GM23248 (cell line): ENCODE results near the gene WNT7B. TPM values are rescaled to one million over a fixed set of nuclear protein-coding genes. Genes with fewer than 3 reads are reported as not detected.

ENCODE experiments used
- DNase-seq: peaks from one replicate; pipeline ENCODE4 v3.0.0-alpha.2; 2015
- H2AFZ ChIP-seq: fragments of 200-600 bp; sonication (generic); 2 replicates; pipeline ENCODE4 v1.6.1; 2016; ENCODE audit warnings: antibody characterized with exemption
- H3F3A ChIP-seq: fragments of 200-600 bp; sonication (generic); 2 replicates; pipeline ENCODE4 v1.6.1; 2016; ENCODE audit warnings: mild to moderate bottlenecking, antibody characterized with exemption, mixed run types; ENCODE audit not compliant: insufficient read depth
- H3K27ac ChIP-seq: fragments of 200-600 bp; sonication (generic); 2 replicates; pipeline ENCODE4 v1.5.1; 2016; ENCODE audit warnings: mild to moderate bottlenecking
- H3K27me3 ChIP-seq: fragments of 200-600 bp; sonication (generic); replicated peaks from 2 replicates; pipeline ENCODE4 v1.6.1; 2016; ENCODE audit warnings: mild to moderate bottlenecking; ENCODE audit not compliant: insufficient read depth
- H3K36me3 ChIP-seq: fragments of 200-600 bp; sonication (generic); 2 replicates; pipeline ENCODE4 v1.6.1; 2016; ENCODE audit warnings: low read depth, mild to moderate bottlenecking
- H3K4me1 ChIP-seq: fragments of 200-600 bp; sonication (generic); 2 replicates; pipeline ENCODE4 v1.6.1; 2016; ENCODE audit warnings: mild to moderate bottlenecking; ENCODE audit not compliant: insufficient read depth
- H3K4me2 ChIP-seq: fragments of 200-600 bp; sonication (generic); one replicate; pipeline ENCODE4 v1.6.1; 2016; ENCODE audit warnings: mild to moderate bottlenecking; ENCODE audit not compliant: unreplicated experiment
- H3K4me3 ChIP-seq: fragments of 200-600 bp; sonication (generic); 2 replicates; pipeline ENCODE4 v1.5.1; 2016; ENCODE audit warnings: mild to moderate bottlenecking
- H3K79me2 ChIP-seq: fragments of 200-600 bp; sonication (generic); 2 replicates; pipeline ENCODE4 v1.6.1; 2016; ENCODE audit warnings: mild to moderate bottlenecking; ENCODE audit not compliant: insufficient read depth
- H3K9ac ChIP-seq: fragments of 200-600 bp; sonication (generic); 2 replicates; pipeline ENCODE4 v1.6.1; 2016; ENCODE audit warnings: mild to moderate bottlenecking
- H3K9me2 ChIP-seq: fragments of 200-600 bp; sonication (generic); 2 replicates; pipeline ENCODE4 v1.6.1; 2016; ENCODE audit warnings: mixed run types, mild to moderate bottlenecking, moderate library complexity; ENCODE audit not compliant: insufficient read depth
- H3K9me3 ChIP-seq: fragments of 200-600 bp; sonication (generic); one replicate; pipeline ENCODE4 v1.6.1; 2017; ENCODE audit warnings: low read depth
- H4K20me1 ChIP-seq: fragments of 200-600 bp; sonication (generic); 2 replicates; pipeline ENCODE4 v1.6.0; 2016; ENCODE audit not compliant: insufficient read depth
- EZH2 ChIP-seq: fragments of 200-600 bp; sonication (generic); IDR thresholded peaks from 2 replicates; pipeline ENCODE4 v1.6.1; 2018; ENCODE audit warnings: antibody characterized with exemption, mild to moderate bottlenecking; ENCODE audit not compliant: insufficient read depth, poor library complexity, severe bottlenecking
- EZH2phosphoT487 ChIP-seq: fragments of 200-600 bp; sonication (generic); IDR thresholded peaks from 2 replicates; pipeline ENCODE4 v1.6.1; 2018; ENCODE audit warnings: antibody characterized with exemption, moderate library complexity, mild to moderate bottlenecking, low read depth; ENCODE audit not compliant: insufficient read depth
- WGBS, 2 experiments: methylation state at CpG; one replicate each; pipeline ENCODE4 v1.1.6; 2015 to 2017; ENCODE audit warnings: low lambda C conversion rate in 2 of 2, low coverage in 1 of 2; ENCODE audit errors: missing lambda C conversion rate in 2 of 2; 5-methylcytosine and 5-hydroxymethylcytosine counted together
- in situ Hi-C: fragments of 300-500 bp; cut with MboI; formaldehyde crosslinking; loops from 2 replicates; pipeline ENCODE4 v1.15.0; 2020
- polyA plus RNA-seq: library from polyadenylated mRNA; unstranded; fragments of >200 nt; fragmentation: Nextera tagmentation; extraction: Ambion mirVana; gene quantifications from 2 replicates; pipeline ENCODE4 v1.2.1, GENCODE V29; 2016
- total RNA-seq: library from RNA; depleted of rRNA; stranded (reverse); fragments of >200 nt; shearing (Covaris generic); gene quantifications from 2 replicates; pipeline ENCODE4 v1.2.3, GENCODE V29; 2014

WNT7B gene
- total and polyA plus RNA-seq, 2 experiments from 2014 or later: not detected

- H4K20me1 ChIP-seq: no peaks in the 10 kb centered on the region
- no peak for DNase-seq
- 91% methylated on average over 9 of the region's 9 CpGs for WGBS, 2 experiments
- H3F3A ChIP-seq: no peaks in the 10 kb centered on the region
- H3K79me2 ChIP-seq: no peaks in the 10 kb centered on the region
- H3K9me3 ChIP-seq: no peaks in the 10 kb centered on the region
- no peak overlapping the region for H3K9ac ChIP-seq
- no peaks in the 10 kb centered on the region for H3K27me3 ChIP-seq
- TF ChIP-seq EZH2phosphoT487 (no peak), EZH2 (no peak)
- no peak overlapping the region for H3K4me2 ChIP-seq
- no peaks in the 10 kb centered on the region for H3K9me2 ChIP-seq
- no peak overlapping the region for H2AFZ ChIP-seq
- no peak overlapping the region for H3K4me3 ChIP-seq
- in situ Hi-C loops: no loop called here
- no peaks in the 10 kb centered on the region for H3K4me1 ChIP-seq
- no peak overlapping the region for H3K27ac ChIP-seq
- no peaks in the 10 kb centered on the region for H3K36me3 ChIP-seq
Observed at GRCh38 chr22:45923212-45923611, 53.8 kb downstream of the WNT7B start.

GRCh38 chr22:45922661-45923060 lies 54.3 kb downstream of the WNT7B start:
- no peak for DNase-seq
- no peaks in the 10 kb centered on the region for H4K20me1 ChIP-seq
- H3K4me3 ChIP-seq: no peak overlapping the region
- H3K36me3 ChIP-seq: no peaks in the 10 kb centered on the region
- 92 to 93% methylated on average over 27 to 29 of the region's 29 CpGs for WGBS, 2 experiments
- in situ Hi-C loops: no loop called here
- no peaks in the 10 kb centered on the region for H3K79me2 ChIP-seq
- no peak overlapping the region for H3K27ac ChIP-seq
- H3K27me3 ChIP-seq: no peaks in the 10 kb centered on the region
- H3K9me2 ChIP-seq: no peaks in the 10 kb centered on the region
- H3K4me2 ChIP-seq: no peak overlapping the region
- no peaks in the 10 kb centered on the region for H3F3A ChIP-seq
- no peaks in the 10 kb centered on the region for H3K9me3 ChIP-seq
- H2AFZ ChIP-seq: no peak overlapping the region
- H3K9ac ChIP-seq: no peak overlapping the region
- TF ChIP-seq EZH2phosphoT487: no peak
- TF ChIP-seq EZH2: no peak
- no peaks in the 10 kb centered on the region for H3K4me1 ChIP-seq

DNA sequence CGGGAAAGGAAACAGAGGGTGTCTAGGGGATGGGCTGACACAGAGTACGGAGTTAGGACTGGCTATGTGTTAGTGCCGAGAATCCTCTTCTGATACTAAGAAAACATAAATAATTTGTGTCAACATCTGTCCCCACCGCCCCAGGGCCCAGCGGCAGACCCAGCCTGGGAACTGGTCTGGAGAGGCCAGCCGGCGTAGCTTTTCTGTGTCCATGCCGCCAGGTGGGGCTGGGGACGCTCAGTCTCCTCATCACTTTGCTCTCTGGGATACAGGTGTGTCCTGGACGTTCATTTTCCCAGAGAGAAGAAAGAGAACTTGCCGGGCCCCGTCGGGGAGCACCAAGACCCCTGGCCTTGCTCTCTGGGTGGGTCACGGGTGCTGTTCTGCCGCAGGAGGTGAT lies 54.7 kb downstream of the WNT7B start:
- Histone ChIP-seq H3K27me3 (no peaks in the 10 kb centered on the region), H3K79me2 (no peaks in the 10 kb centered on the region), H3K9ac (no peak overlapping the region), H3K9me2 (no peaks in the 10 kb centered on the region), H3K27ac (no peak overlapping the region), H3K9me3 (no peaks in the 10 kb centered on the region), H4K20me1 (no peaks in the 10 kb centered on the region), H3F3A (no peaks in the 10 kb centered on the region), H3K4me3 (no peak overlapping the region), H3K4me2 (no peak overlapping the region), H3K36me3 (no peaks in the 10 kb centered on the region), H3K4me1 (no peaks in the 10 kb centered on the region), H2AFZ (no peak overlapping the region)
- in situ Hi-C loops: no loop called here
- TF ChIP-seq EZH2 (no peak), EZH2phosphoT487 (no peak)
- 80 to 83% methylated on average over 15 of the region's 15 CpGs for WGBS, 2 experiments
- DNase-seq: no peak

GRCh38 chr22:45919504-45920286 lies 57.3 kb downstream of the WNT7B start:
- 79 to 82% methylated on average over 14 to 15 of the region's 15 CpGs for WGBS, 2 experiments
- Histone ChIP-seq H3K36me3 (no peaks in the 10 kb centered on the region), H3K27ac (no peak overlapping the region), H3K27me3 (no peaks in the 10 kb centered on the region), H3K4me1 (no peaks in the 10 kb centered on the region), H3K79me2 (no peaks in the 10 kb centered on the region), H3K9me2 (no peaks in the 10 kb centered on the region), H3F3A (no peaks in the 10 kb centered on the region), H3K4me3 (no peak overlapping the region), H4K20me1 (no peaks in the 10 kb centered on the region), H3K4me2 (no peak overlapping the region), H3K9ac (no peak overlapping the region), H2AFZ (no peak overlapping the region), H3K9me3 (no peaks in the 10 kb centered on the region)
- TF ChIP-seq EZH2phosphoT487 (no peak), EZH2 (no peak)
- DNase-seq: no peak
- in situ Hi-C loops: no loop called here
